ENCODE results near the gene ARHGAP31.

The ARHGAP31 gene

DNA sequence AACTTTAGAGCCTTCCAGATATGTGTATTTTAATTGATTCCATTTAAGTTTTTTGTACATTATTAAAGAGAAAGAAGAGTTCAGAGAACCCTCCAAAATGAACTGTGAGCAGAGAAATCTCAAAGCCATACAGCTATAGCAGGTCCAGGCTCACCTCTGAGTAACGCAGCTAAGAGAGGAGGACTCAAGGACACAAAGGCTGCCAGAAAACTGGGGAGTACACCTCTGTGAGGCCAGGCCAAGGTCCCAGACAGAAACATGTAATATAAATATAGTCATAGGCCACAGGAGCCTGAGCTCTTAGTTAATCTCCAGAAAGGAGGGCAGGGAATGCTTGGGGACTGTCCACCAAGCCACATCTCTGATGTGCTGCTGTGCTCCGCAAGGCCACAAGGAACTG lies 102.7 kb downstream of the ARHGAP31 start:
- DNase-seq = no peak

GRCh38 chr3:119400466-119400865 lies 106.3 kb downstream of the ARHGAP31 start:
- no peak for DNase-seq

DNA sequence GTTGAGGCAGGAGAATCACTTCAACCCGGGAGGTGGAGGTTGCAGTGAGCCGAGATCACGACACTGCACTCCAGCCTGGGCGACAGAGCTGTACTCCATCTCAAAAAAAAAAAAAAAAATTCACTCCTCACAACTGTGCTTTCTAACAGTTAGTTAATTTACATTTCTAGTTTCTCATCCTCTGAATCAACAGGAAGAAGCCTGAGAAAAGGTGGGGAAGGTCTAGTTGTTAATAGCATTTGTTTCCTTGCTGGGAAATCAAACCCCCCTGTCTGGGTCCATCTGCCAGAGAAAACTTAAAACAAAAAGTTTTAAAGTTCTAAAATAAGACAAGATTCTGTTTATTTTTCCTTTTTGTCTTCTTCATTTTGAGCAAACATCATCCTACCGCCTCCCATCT lies 106.9 kb downstream of the ARHGAP31 start:
- no peak for DNase-seq

- DNase-seq = no peak
Measured at GRCh38 chr3:119401503-119402440, 107.6 kb downstream of the ARHGAP31 start.

DNA sequence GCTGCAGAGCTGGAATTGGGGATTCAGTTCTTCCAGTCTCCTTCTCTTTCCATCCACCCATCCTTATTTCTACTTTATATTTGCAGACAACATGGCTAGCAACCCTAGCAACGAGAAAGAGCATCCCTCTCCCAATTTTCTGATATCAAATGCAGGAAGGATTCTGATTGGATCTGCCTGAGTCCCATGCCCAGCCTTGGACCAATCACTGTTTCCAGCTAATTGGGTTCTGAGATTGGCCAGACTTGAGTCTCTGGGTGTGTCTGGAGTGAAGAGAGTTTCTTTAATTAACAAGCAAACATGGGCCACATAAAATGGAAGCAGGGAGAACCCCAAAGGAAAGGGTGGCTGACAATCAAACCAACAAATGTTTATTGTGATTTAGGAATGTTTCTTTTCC lies 108.6 kb downstream of the ARHGAP31 start:
- no peak for DNase-seq

- DNase-seq = no peak
Measured at GRCh38 chr3:119403201-119403600, 109.0 kb downstream of the ARHGAP31 start.

DNA sequence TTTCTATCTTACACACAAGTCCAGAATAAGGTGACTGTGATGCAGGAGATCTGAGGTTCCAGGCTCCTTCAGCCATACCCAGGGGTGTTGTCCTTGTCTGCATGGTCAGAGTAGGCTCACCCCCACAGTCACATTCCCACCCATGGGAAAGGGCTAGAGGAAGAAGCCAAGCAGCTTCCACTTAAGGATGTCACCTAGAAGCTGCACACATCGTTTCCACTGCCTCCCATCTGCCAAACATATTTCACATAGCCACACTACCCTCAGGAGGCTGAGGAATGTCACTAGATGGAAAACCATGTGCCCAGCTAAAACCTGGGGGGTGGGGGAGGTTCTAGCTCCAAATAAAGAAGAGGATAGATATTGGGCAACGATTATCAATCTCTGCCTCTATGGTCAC lies 111.1 kb downstream of the ARHGAP31 start:
- no peak for DNase-seq

DNA sequence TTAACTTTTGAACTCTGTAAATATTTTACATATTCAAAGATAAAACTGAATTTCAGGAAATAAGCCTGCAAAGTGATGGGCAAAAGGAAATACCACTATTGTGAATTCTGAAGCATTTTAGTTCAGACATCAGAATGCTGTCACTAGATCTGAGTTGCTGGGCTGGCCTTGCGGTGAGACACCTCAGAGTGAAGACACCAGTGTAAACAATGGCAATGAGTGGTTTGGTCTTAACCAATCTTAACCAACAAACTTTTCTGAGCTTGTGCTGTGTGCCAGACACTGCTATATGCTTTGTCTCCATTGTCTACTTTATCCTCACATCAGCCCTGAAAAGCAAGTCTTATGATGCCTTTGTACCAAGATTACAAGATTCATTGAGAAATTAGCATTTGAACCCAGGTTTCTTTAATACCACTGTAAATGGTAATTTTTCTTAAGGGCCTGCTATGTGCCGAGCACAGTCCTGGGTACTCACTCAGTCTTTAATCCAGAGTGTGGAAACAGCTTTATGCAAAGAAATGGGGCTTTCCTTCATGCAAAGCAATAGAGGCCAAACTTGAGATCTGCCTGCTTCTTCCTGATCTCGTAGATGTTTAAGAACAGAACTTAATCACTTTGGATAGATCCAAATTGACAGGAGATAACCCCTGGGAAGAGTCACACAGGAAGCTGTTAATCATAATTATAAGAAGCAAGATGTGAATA lies 114.2 kb downstream of the ARHGAP31 start:
- DNase-seq = no peak

DNA sequence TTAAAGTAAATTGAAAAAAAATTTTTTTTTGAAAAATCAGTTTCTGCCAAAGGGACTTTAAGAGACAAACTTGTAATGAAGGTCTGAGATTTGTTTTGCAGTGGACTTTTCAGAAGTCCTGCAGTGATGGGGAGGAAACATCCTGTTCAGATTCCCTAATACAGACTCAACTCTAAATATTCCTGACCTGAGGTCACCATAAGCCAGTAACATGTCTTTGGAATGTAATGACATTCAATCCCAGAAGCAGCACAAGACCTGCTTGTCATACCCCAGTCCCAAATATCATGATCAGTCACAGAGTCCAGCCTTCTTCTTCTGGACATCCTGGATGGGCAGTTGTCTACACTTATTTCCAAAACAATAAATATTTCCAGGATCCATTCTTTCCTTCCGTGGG lies 115.7 kb downstream of the ARHGAP31 start:
- no peak for DNase-seq

- no peak for DNase-seq
Measured at GRCh38 chr3:119413603-119414280, 119.6 kb downstream of the ARHGAP31 start.

GRCh38 chr3:119416873-119417272 lies 122.7 kb downstream of the ARHGAP31 start:
- DNase-seq = no peak

DNA sequence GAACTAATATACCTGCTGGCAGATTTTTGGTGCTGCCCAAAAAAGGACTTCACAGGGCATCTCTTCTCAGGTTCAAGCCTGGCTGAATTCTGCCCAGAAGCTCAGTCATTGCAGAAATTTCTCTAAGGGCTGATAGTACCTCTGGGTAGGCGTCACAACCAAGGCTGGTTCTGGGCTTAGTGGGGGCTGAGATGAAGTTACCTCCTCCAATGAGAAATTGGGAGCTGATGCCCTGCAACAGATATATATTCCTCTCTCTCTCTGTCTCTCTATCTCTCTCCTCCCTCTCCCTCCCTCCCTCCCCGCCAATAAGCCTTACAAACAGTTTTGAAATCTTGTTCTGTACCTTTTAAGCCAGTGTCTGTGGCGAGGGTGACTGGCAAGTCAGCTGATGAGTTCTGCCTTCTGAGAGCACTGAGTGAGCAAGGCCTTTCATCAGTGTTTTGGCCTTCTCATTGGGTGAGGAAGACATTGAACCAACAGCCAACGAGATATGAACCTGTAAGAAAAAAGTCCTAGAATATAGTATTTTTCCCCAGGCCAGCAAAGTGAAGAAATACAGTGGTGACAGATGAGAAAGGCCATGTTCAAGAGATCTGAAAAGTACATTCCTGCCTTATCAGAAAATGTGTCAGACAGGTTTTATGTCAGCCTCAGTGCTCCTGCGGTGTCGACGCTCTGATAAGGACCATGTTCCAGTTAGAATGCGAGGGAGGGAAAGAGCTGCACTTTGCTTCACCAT lies 123.8 kb downstream of the ARHGAP31 start:
- no peak for DNase-seq

- DNase-seq = no peak
Measured at GRCh38 chr3:119418641-119419040, 124.5 kb downstream of the ARHGAP31 start.

- DNase-seq = no peak
Measured at GRCh38 chr3:119420196-119420595, 126.0 kb downstream of the ARHGAP31 start.

- DNase-seq = no peak
Measured at GRCh38 chr3:119427669-119428068, 133.5 kb downstream of the ARHGAP31 start.

- DNase-seq = no peak
Measured at GRCh38 chr3:119428538-119428937, 134.4 kb downstream of the ARHGAP31 start.

- no peak for DNase-seq
Measured at GRCh38 chr3:119433613-119434325, 139.6 kb downstream of the ARHGAP31 start.

DNA sequence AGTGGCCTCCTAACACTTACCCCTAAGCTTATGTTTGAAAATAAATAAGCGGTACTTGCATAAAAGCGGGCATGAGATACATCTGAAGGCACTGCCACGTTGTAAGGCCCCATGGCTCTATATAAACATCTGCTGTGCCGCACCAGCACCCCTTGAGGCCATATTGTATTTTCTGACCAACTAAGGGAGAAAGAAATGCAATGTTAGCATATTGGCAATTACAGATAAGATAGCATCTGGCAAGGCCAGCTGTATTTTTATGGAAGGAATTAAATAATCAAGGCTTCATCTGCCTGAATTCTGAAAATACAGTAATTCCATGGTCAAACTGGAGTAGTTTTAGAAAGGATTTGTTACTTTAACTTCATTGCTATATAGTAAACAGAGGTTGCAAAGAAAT lies 140.5 kb downstream of the ARHGAP31 start:
- no peak for DNase-seq

GRCh38 chr3:119436977-119437376 lies 142.8 kb downstream of the ARHGAP31 start:
- no peak for DNase-seq

- no peak for DNase-seq
Measured at GRCh38 chr3:119437691-119438258, 143.6 kb downstream of the ARHGAP31 start.

GRCh38 chr3:119443179-119443578 lies 149.0 kb downstream of the ARHGAP31 start:
- no peak for DNase-seq

- no peak for DNase-seq
Measured at GRCh38 chr3:119444590-119444989, 150.4 kb downstream of the ARHGAP31 start.

Measured in activated T-cell treated with anti-CD3 and anti-CD28 coated beads, Interleukin-2, amount 50 U/mL, for 48 hours (primary cell).